NCI-H748 treated with DMSO at 0.1 percent for 48 hours (cell line): Measurements from ENCODE around the gene INO80.

ENCODE experiments used
- DNase-seq: peaks from one replicate; lab custom pipeline; 2025; lab: John Stamatoyannopoulos, UW

The INO80 gene

GRCh38 chr15:41001524-41002214 is 114.4 kb downstream of the INO80 start:
- no peak for DNase-seq

- no peak for DNase-seq
These were observed 116.9 kb downstream of the INO80 start for GRCh38 chr15:40999190-40999589.

GRCh38 chr15:40995656-40996055 is 120.4 kb downstream of the INO80 start:
- DNase-seq = no peak

- DNase-seq = no peak
These were observed 123.3 kb downstream of the INO80 start for GRCh38 chr15:40992825-40993224.

GRCh38 chr15:40992241-40992741 is 123.8 kb downstream of the INO80 start:
- DNase-seq = no peak

GRCh38 chr15:40991355-40991754 is 124.7 kb downstream of the INO80 start:
- no peak for DNase-seq

- no peak for DNase-seq
These were observed 125.3 kb downstream of the INO80 start for GRCh38 chr15:40990789-40991188.

- DNase-seq = no peak
These were observed 126.0 kb downstream of the INO80 start for GRCh38 chr15:40990080-40990479.

GRCh38 chr15:40988156-40988555 is 127.9 kb downstream of the INO80 start:
- DNase-seq = no peak

GRCh38 chr15:40986820-40987219 is 129.3 kb downstream of the INO80 start:
- DNase-seq = no peak

- no peak for DNase-seq
These were observed 130.3 kb downstream of the INO80 start for GRCh38 chr15:40985541-40986330.

GRCh38 chr15:40984964-40985363 is 131.1 kb downstream of the INO80 start:
- no peak for DNase-seq

- DNase-seq = no peak
These were observed 131.7 kb downstream of the INO80 start for GRCh38 chr15:40984406-40984805.

GRCh38 chr15:40982855-40983254 is 133.2 kb downstream of the INO80 start:
- no peak for DNase-seq

GRCh38 chr15:40981186-40981585 is 134.9 kb downstream of the INO80 start:
- no peak for DNase-seq

GRCh38 chr15:40978562-40978961 is 137.5 kb downstream of the INO80 start:
- DNase-seq = no peak

GRCh38 chr15:40978141-40978540 is 137.9 kb downstream of the INO80 start:
- no peak for DNase-seq

GRCh38 chr15:40976819-40977218 is 139.3 kb downstream of the INO80 start:
- DNase-seq = no peak

- no peak for DNase-seq
These were observed 141.2 kb downstream of the INO80 start for GRCh38 chr15:40974879-40975278.

- DNase-seq = no peak
These were observed 146.7 kb downstream of the INO80 start for GRCh38 chr15:40969363-40969762.

GRCh38 chr15:40968290-40969085 is 147.6 kb downstream of the INO80 start:
- no peak for DNase-seq

- DNase-seq = no peak
These were observed 151.4 kb downstream of the INO80 start for GRCh38 chr15:40964634-40965033.

GRCh38 chr15:40964006-40964405 is 152.1 kb downstream of the INO80 start:
- no peak for DNase-seq
